Measurements from ENCODE around the gene TMEM167B. TPM values are rescaled to one million over a fixed set of nuclear protein-coding genes. Genes with fewer than 3 reads are reported as not detected.

Gene TMEM167B
- total RNA-seq, 1 experiment from 2014 or later = 21.4 TPM

GRCh38 chr1:109105881-109106280 is 15.3 kb downstream of the TMEM167B start:
- POLR2A ChIA-PET = interaction anchor here (0.8 kb wide), 1 partner anchor 17 kb away, joined by 3 read pairs; no protein-coding TSS in a partner anchor
- RAD21 ChIA-PET (ENCODE audit: low non-redundant PET in 1 of 2, low total read pairs in 2 of 2, uncharacterized antibody in 2 of 2, unreplicated experiment in 2 of 2) = no interaction called here
- Histone ChIP-seq H3K4me2 (ENCODE audit: low read length) (no peak overlapping the region), H3K9me3 (ENCODE audit: control insufficient read depth in 1 of 2, insufficient read depth in 1 of 2, low read depth in 1 of 2, low read length in 2 of 2) (no peaks in the 10 kb centered on the region), H3K27me3 (ENCODE audit: insufficient read depth, low read length) (no peaks in the 10 kb centered on the region), H4K20me1 (ENCODE audit: insufficient read depth) (no peaks in the 10 kb centered on the region), H3K79me2 (ENCODE audit: insufficient read depth, low read length) (peaks cover 13% of the 10 kb centered on the region), H3K9ac (ENCODE audit: low read length) (no peak overlapping the region), H3K36me3 (ENCODE audit: control insufficient read depth in 1 of 2, insufficient read depth in 2 of 2, low read length in 2 of 2) (peaks cover 0 to 3% of the 10 kb centered on the region in 2 experiments; a peak in 2 of 4 replicates), H3K9me2 (ENCODE audit: insufficient read depth) (no peaks in the 10 kb centered on the region), H2AFZ (ENCODE audit: low read depth, low read length, poor library complexity, severe bottlenecking) (no peak overlapping the region), H3K4me1 (ENCODE audit: control insufficient read depth in 1 of 2, insufficient read depth in 2 of 2, low read length in 2 of 2) (peaks cover 0 to 11% of the 10 kb centered on the region in 2 experiments; a peak in 2 of 4 replicates), H3K27ac (ENCODE audit: low read depth, low read length) (no peak overlapping the region), H3K4me3 (replicated peaks in 1 of 2; ENCODE audit: low read depth in 1 of 2, low read length in 2 of 2) (no peak overlapping the region)
- CTCF ChIA-PET = interaction anchor here (0.7 kb wide), 1 partner anchor 93 kb away, joined by 3 read pairs; no protein-coding TSS in a partner anchor
- DNase-seq (ENCODE audit: low read depth, low spot score) = no peak
- ATAC-seq = peak; percentile 1; the same call in 1 of the 2 replicates
- TF ChIP-seq FOSL1 (IDR thresholded peaks at IDR 0.05; ENCODE audit: low read depth) = no peak
- TF ChIP-seq ZNF274 (IDR thresholded peaks at IDR 0.05; ENCODE audit: low read depth, low read length) = no peak
- no peak for TF ChIP-seq ELF1 (IDR thresholded peaks at IDR 0.05; ENCODE audit: borderline replicate concordance, low read depth)
- TF ChIP-seq, protein P1, sequence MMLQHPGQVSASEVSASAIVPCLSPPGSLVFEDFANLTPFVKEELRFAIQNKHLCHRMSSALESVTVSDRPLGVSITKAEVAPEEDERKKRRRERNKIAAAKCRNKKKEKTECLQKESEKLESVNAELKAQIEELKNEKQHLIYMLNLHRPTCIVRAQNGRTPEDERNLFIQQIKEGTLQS (IDR thresholded peaks at IDR 0.05) = no peak
- no peak for TF ChIP-seq SIN3A (IDR thresholded peaks at IDR 0.05; ENCODE audit: low read depth)
- TF ChIP-seq SP1 (IDR thresholded peaks at IDR 0.05; ENCODE audit: low read depth) = no peak
- no peak for TF ChIP-seq JUND (IDR thresholded peaks at IDR 0.05)
- no peak for TF ChIP-seq EZH2phosphoT487 (IDR thresholded peaks at IDR 0.05; ENCODE audit: borderline replicate concordance)
- no TSS peak for BruUV-seq (replicated peaks)
- intact Hi-C loops (cut with micrococcal nuclease) = no loop called here

GRCh38 chr1:109107785-109108184 is 17.2 kb downstream of the TMEM167B start:
- Histone ChIP-seq H3K36me3 (ENCODE audit: control insufficient read depth in 1 of 2, insufficient read depth in 2 of 2, low read length in 2 of 2) (no peaks in the 10 kb centered on the region), H3K9ac (ENCODE audit: low read length) (no peak overlapping the region), H3K4me3 (replicated peaks in 1 of 2; ENCODE audit: low read depth in 1 of 2, low read length in 2 of 2) (no peak overlapping the region), H3K79me2 (ENCODE audit: insufficient read depth, low read length) (no peaks in the 10 kb centered on the region), H3K4me1 (ENCODE audit: control insufficient read depth in 1 of 2, insufficient read depth in 2 of 2, low read length in 2 of 2) (peaks cover 3 to 14% of the 10 kb centered on the region in 2 experiments; a peak in 3 of 4 replicates), H3K4me2 (ENCODE audit: low read length) (no peak overlapping the region), H3K9me2 (ENCODE audit: insufficient read depth) (no peaks in the 10 kb centered on the region), H3K9me3 (ENCODE audit: control insufficient read depth in 1 of 2, insufficient read depth in 1 of 2, low read depth in 1 of 2, low read length in 2 of 2) (no peaks in the 10 kb centered on the region), H2AFZ (ENCODE audit: low read depth, low read length, poor library complexity, severe bottlenecking) (no peak overlapping the region), H4K20me1 (ENCODE audit: insufficient read depth) (no peaks in the 10 kb centered on the region), H3K27ac (ENCODE audit: low read depth, low read length) (no peak overlapping the region), H3K27me3 (ENCODE audit: insufficient read depth, low read length) (no peaks in the 10 kb centered on the region)
- RAD21 ChIA-PET (ENCODE audit: low non-redundant PET in 1 of 2, low total read pairs in 2 of 2, uncharacterized antibody in 2 of 2, unreplicated experiment in 2 of 2) = no interaction called here
- intact Hi-C loops (cut with micrococcal nuclease) = no loop called here
- CTCF ChIA-PET = no interaction called here
- ATAC-seq (no peak), DNase-seq (ENCODE audit: low read depth, low spot score) (no peak)
- POLR2A ChIA-PET = no interaction called here
- no peak for TF ChIP-seq POLR2A (IDR thresholded peaks at IDR 0.05; ENCODE audit: borderline replicate concordance, extremely low read depth, insufficient read depth, insufficient read length)
- TF ChIP-seq TCF7L2 (IDR thresholded peaks at IDR 0.05; ENCODE audit: borderline replicate concordance, extremely low read depth, insufficient read depth, insufficient read length) = no peak
- no peak for TF ChIP-seq JUND (IDR thresholded peaks at IDR 0.05)
- no peak for TF ChIP-seq CBX3 (IDR thresholded peaks at IDR 0.05; ENCODE audit: low read depth)
- BruUV-seq (replicated peaks) = no TSS peak
